ENCODE results near the gene TBCA. TPM values are rescaled to one million over a fixed set of nuclear protein-coding genes. Genes with fewer than 3 reads are reported as not detected.

The TBCA gene
- total RNA-seq, 1 donor from 2014 or later = 264 TPM

GRCh38 chr5:77669677-77670076 is 106.5 kb downstream of the TBCA start:
- Mint-ChIP-seq H3K4me3 (ENCODE audit: low read depth) (no peak overlapping the region), H3K36me3 (ENCODE audit: insufficient read depth) (no peaks in the 10 kb centered on the region), H3K9me3 (ENCODE audit: low read depth) (peaks cover under 1% of the 10 kb centered on the region), H3K4me1 (ENCODE audit: low read depth) (no peaks in the 10 kb centered on the region), H3K27ac (no peak overlapping the region), H3K27me3 (peaks cover 23% of the 10 kb centered on the region)
- no peak for TF ChIP-seq CTCF (IDR thresholded peaks at IDR 0.05; ENCODE audit: unreplicated experiment)
- no peak for DNase-seq (ENCODE audit: low spot score, unreplicated experiment)

DNA sequence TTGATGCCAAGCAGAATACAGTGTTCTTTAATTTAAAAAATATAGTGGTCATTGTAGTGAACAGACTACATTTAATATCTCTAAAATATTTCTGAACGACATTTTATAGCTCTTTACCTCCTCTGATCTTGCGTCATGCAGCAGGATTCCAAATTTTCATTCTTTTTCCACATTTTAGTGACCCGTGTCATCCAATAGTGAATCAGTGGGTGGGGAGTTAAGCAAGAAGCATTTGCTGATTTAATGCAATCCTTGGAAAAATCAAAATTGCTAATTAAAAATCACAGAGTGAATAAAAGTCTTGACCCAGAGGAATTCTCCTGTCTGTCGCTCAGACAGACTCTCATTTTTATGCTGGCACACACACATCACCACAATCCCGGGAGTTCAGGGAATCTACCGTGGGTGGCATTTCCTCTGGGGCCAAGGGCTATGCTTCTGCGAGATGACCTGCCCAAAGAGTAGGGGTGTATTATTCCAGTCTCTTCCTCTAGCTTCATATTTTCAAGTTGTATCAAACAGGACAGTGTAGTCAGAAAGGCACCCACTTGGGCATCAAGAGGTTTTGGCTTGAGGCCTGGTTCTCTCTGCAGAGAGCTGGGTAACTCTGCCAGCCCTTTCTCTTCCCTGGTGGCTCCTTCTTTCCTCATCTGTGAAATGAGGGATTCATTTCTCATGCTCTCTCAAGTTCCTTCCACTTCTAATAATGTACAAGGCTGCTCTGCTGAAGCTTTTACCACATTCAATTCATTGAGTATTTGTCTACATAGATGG is 112.9 kb downstream of the TBCA start:
- no peaks in the 10 kb centered on the region for H3K9me3 Mint-ChIP-seq (ENCODE audit: low read depth)
- H3K27ac Mint-ChIP-seq = no peak overlapping the region
- H3K4me3 Mint-ChIP-seq (ENCODE audit: low read depth) = no peak overlapping the region
- H3K36me3 Mint-ChIP-seq (ENCODE audit: insufficient read depth) = no peaks in the 10 kb centered on the region
- no peak for DNase-seq (ENCODE audit: low spot score, unreplicated experiment)
- H3K27me3 Mint-ChIP-seq = peaks cover 15% of the 10 kb centered on the region
- no peak for TF ChIP-seq CTCF (IDR thresholded peaks at IDR 0.05; ENCODE audit: unreplicated experiment)
- H3K4me1 Mint-ChIP-seq (ENCODE audit: low read depth) = no peaks in the 10 kb centered on the region

GRCh38 chr5:77662635-77663034 is 113.5 kb downstream of the TBCA start:
- Mint-ChIP-seq H3K27me3 (peaks cover 19% of the 10 kb centered on the region), H3K9me3 (ENCODE audit: low read depth) (no peaks in the 10 kb centered on the region), H3K4me3 (ENCODE audit: low read depth) (no peak overlapping the region), H3K27ac (no peak overlapping the region), H3K36me3 (ENCODE audit: insufficient read depth) (no peaks in the 10 kb centered on the region), H3K4me1 (ENCODE audit: low read depth) (no peaks in the 10 kb centered on the region)
- TF ChIP-seq CTCF (IDR thresholded peaks at IDR 0.05; ENCODE audit: unreplicated experiment) = no peak
- DNase-seq (ENCODE audit: low spot score, unreplicated experiment) = no peak

GRCh38 chr5:77658662-77659061 is 117.5 kb downstream of the TBCA start:
- H3K4me1 Mint-ChIP-seq (ENCODE audit: low read depth) = no peaks in the 10 kb centered on the region
- no peaks in the 10 kb centered on the region for H3K9me3 Mint-ChIP-seq (ENCODE audit: low read depth)
- no peaks in the 10 kb centered on the region for H3K36me3 Mint-ChIP-seq (ENCODE audit: insufficient read depth)
- no peak for DNase-seq (ENCODE audit: low spot score, unreplicated experiment)
- peaks cover 49% of the 10 kb centered on the region for H3K27me3 Mint-ChIP-seq
- H3K27ac Mint-ChIP-seq = no peak overlapping the region
- no peak overlapping the region for H3K4me3 Mint-ChIP-seq (ENCODE audit: low read depth)
- TF ChIP-seq CTCF (IDR thresholded peaks at IDR 0.05; ENCODE audit: unreplicated experiment) = no peak

DNA sequence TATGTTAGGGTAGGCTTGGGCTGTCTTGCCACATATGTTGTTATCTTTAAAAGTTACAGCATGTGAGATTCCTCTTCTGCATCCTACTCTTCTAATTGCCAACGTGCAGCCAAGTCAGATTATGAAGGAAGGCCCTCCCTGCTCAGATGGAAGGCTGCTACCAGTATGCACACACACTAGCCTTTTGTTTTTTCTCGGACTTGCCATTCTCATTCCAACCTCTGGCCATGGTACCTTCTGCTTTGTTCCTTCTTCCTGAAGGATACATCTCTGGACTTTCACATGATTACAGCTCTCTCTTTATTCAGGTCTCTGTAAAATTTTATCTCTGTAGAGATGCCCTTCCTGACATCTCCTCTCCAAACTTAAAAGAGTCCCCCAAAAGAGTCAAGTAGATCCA is 124.8 kb downstream of the TBCA start:
- Mint-ChIP-seq H3K4me1 (ENCODE audit: low read depth) (no peaks in the 10 kb centered on the region), H3K27me3 (peaks cover 91% of the 10 kb centered on the region), H3K36me3 (ENCODE audit: insufficient read depth) (no peaks in the 10 kb centered on the region), H3K9me3 (ENCODE audit: low read depth) (no peaks in the 10 kb centered on the region), H3K27ac (no peak overlapping the region), H3K4me3 (ENCODE audit: low read depth) (no peak overlapping the region)
- TF ChIP-seq CTCF (IDR thresholded peaks at IDR 0.05; ENCODE audit: unreplicated experiment) = no peak
- DNase-seq (ENCODE audit: low spot score, unreplicated experiment) = no peak
